ENCODE data around the gene TLE7. TPM values are rescaled to one million over a fixed set of nuclear protein-coding genes. Genes with fewer than 3 reads are reported as not detected.

TLE7 gene
- total and polyA plus RNA-seq, 2 of the 8 experiments (the other 6 are each of a cell fraction or from before 2014, with no cell fraction given) = 0.03 TPM; not detected in 1

GRCh38 chr16:71414038-71414437, 27.8 kb downstream of the TLE7 start:
- Histone ChIP-seq H2BK20ac (ENCODE audit: low read length) (no peak overlapping the region), H3K9ac (replicated peaks in 1 of 4; ENCODE audit: extremely low read depth in 1 of 4, low read depth in 3 of 4, low read length in 3 of 4) (no peak overlapping the region), H3K14ac (ENCODE audit: insufficient read length) (no peak overlapping the region), H3K4me1 (replicated peaks in 1 of 4; ENCODE audit: control insufficient read depth in 3 of 4, insufficient read depth in 4 of 4, low read length in 3 of 4) (peaks cover 0 to 4% (median 0%) of the 10 kb centered on the region in 4 experiments; a peak in 2 of 7 replicates), H3K27me3 (replicated peaks in 1 of 4; ENCODE audit: control insufficient read depth in 3 of 4, extremely low read depth in 1 of 4, insufficient read depth in 3 of 4, low read length in 3 of 4) (peaks cover 0 to 2% (median under 1%) of the 10 kb centered on the region in 4 experiments; a peak in 1 of 7 replicates), H3K23ac (ENCODE audit: insufficient read length) (no peak overlapping the region), H2BK5ac (ENCODE audit: low read depth, low read length) (no peak overlapping the region), H3K9me3 (ENCODE audit: insufficient read depth in 2 of 2, low read depth in 1 of 2, low read length in 1 of 2) (no peaks in the 10 kb centered on the region), H2BK12ac (ENCODE audit: low read depth, low read length) (no peak overlapping the region), H3K79me1 (ENCODE audit: low read depth, low read length) (peaks cover 2% of the 10 kb centered on the region; the same call in 1 of the 2 replicates), H2AK5ac (ENCODE audit: low read depth, low read length) (no peak overlapping the region), H4K5ac (ENCODE audit: insufficient read length, low read depth, low read length) (no peak overlapping the region), H2BK120ac (replicated peaks; ENCODE audit: low read depth, low read length) (no peak overlapping the region), H2AFZ (ENCODE audit: low read length) (no peak overlapping the region), H3K4me3 (ENCODE audit: extremely low read depth in 1 of 4, insufficient read depth in 2 of 4, low read depth in 3 of 4, low read length in 4 of 4) (no peak overlapping the region), H2BK15ac (ENCODE audit: low read length) (no peak overlapping the region), H3K4me2 (ENCODE audit: insufficient read depth in 1 of 2, low read depth in 2 of 2, low read length in 2 of 2) (no peak overlapping the region), H3K27ac (ENCODE audit: low read depth, low read length) (no peak overlapping the region), H4K20me1 (replicated peaks in 1 of 2; ENCODE audit: control insufficient read depth in 1 of 2, insufficient read depth in 2 of 2, low read length in 2 of 2) (no peaks in the 10 kb centered on the region), H3K36me3 (ENCODE audit: control insufficient read depth in 2 of 4, insufficient read depth in 4 of 4, low read length in 3 of 4) (no peaks in the 10 kb centered on the region), H3K56ac (replicated peaks; ENCODE audit: insufficient read length, low read depth, low read length) (no peak overlapping the region), H3K4ac (replicated peaks; ENCODE audit: insufficient read length, low read depth, low read length) (no peak overlapping the region), H3K18ac (ENCODE audit: extremely low read depth, low read length) (no peak overlapping the region), H3K79me2 (ENCODE audit: control insufficient read depth in 1 of 2, insufficient read depth in 2 of 2, low read length in 2 of 2) (no peaks in the 10 kb centered on the region), H4K91ac (replicated peaks; ENCODE audit: insufficient read length, low read length) (no peak overlapping the region), H3K23me2 (ENCODE audit: low read depth, low read length) (peaks cover 2% of the 10 kb centered on the region), H4K8ac (ENCODE audit: extremely low read depth, insufficient read depth, low read length) (no peak overlapping the region)
- 94% methylated on average over 5 of the region's 5 CpGs; no CpG with 5 or more reads in 1 of the 2 experiments for WGBS, 2 experiments (ENCODE audit: extremely low coverage in 1 of 2, insufficient coverage in 1 of 2, insufficient read length in 1 of 2, insufficient replicate concordance in 2 of 2, low coverage in 1 of 2, low lambda C conversion rate in 2 of 2, missing lambda C conversion rate in 1 of 2)
- no peak for TF ChIP-seq KDM1A (IDR thresholded peaks at IDR 0.05; ENCODE audit: borderline replicate concordance, low read length)
- no peak for TF ChIP-seq CHD2 (IDR thresholded peaks at IDR 0.05; ENCODE audit: low read length)
- TF ChIP-seq SUZ12 (IDR thresholded peaks at IDR 0.05; ENCODE audit: low read length) = no peak
- no peak for TF ChIP-seq RNF2 (IDR thresholded peaks at IDR 0.05; ENCODE audit: borderline replicate concordance, low read depth, low read length, missing control alignments, poor library complexity, severe bottlenecking)
- TF ChIP-seq MAFK (IDR thresholded peaks at IDR 0.05; ENCODE audit: low read depth, low read length) = no peak
- no peak for TF ChIP-seq HDAC2 (IDR thresholded peaks at IDR 0.05; ENCODE audit: borderline replicate concordance in 1 of 2, low read depth in 2 of 2, low read length in 2 of 2)
- no peak for TF ChIP-seq ZNF274 (IDR thresholded peaks at IDR 0.05; ENCODE audit: borderline replicate concordance, extremely low read depth, low read length)
- POLR2A ChIA-PET (ENCODE audit: partially characterized antibody) = no interaction called here
- CTCF ChIA-PET (ENCODE audit: partially characterized antibody) = interaction anchor here (0.6 to 6.3 kb wide), 15 partner anchors 11 to 609 kb away, joined by 3 to 99 read pairs (median 15); no protein-coding TSS in a partner anchor
- FAIRE-seq = no peak
- DNase-seq (ENCODE audit: low read depth in 1 of 2, low spot score in 2 of 2) = no peak
